ENCODE measurements around the gene ACADM.
"Not testable (repeated sequence)": the region's sequence is repeated elsewhere in the genome, so short reads cannot be mapped to it uniquely, and the experiment has no call there.

The ACADM gene

GRCh38 chr1:75720325-75720724 is 4.2 kb upstream of the ACADM start:
- no peaks in the 10 kb centered on the region for H3K9me3 ChIP-seq (ENCODE audit: control insufficient read depth, insufficient read depth, low read length)
- peaks cover 6% of the 10 kb centered on the region for H3K4me1 ChIP-seq (ENCODE audit: control insufficient read depth, insufficient read depth, low read length)
- peaks cover 2% of the 10 kb centered on the region for H3K36me3 ChIP-seq (ENCODE audit: control insufficient read depth, insufficient read depth, low read length)
- no peak overlapping the region for H3K9ac ChIP-seq (ENCODE audit: low read depth, low read length)
- H3K4me3 ChIP-seq (ENCODE audit: low read depth, low read length) = no peak overlapping the region
- H3K27me3 ChIP-seq (ENCODE audit: control insufficient read depth, insufficient read depth, low read length) = no peaks in the 10 kb centered on the region

GRCh38 chr1:75720820-75721219 is 3.7 kb upstream of the ACADM start:
- no peak overlapping the region for H3K9ac ChIP-seq (ENCODE audit: low read depth, low read length)
- peaks cover 7% of the 10 kb centered on the region for H3K4me1 ChIP-seq (ENCODE audit: control insufficient read depth, insufficient read depth, low read length)
- no peaks in the 10 kb centered on the region for H3K9me3 ChIP-seq (ENCODE audit: control insufficient read depth, insufficient read depth, low read length)
- H3K36me3 ChIP-seq (ENCODE audit: control insufficient read depth, insufficient read depth, low read length) = peaks cover 2% of the 10 kb centered on the region
- no peaks in the 10 kb centered on the region for H3K27me3 ChIP-seq (ENCODE audit: control insufficient read depth, insufficient read depth, low read length)
- H3K4me3 ChIP-seq (ENCODE audit: low read depth, low read length) = no peak overlapping the region

- H3K9ac ChIP-seq (ENCODE audit: low read depth, low read length); H3K27me3 ChIP-seq (ENCODE audit: control insufficient read depth, insufficient read depth, low read length); H3K9me3 ChIP-seq (ENCODE audit: control insufficient read depth, insufficient read depth, low read length); H3K4me3 ChIP-seq (ENCODE audit: low read depth, low read length); H3K36me3 ChIP-seq (ENCODE audit: control insufficient read depth, insufficient read depth, low read length); H3K4me1 ChIP-seq (ENCODE audit: control insufficient read depth, insufficient read depth, low read length): not testable (repeated sequence)
These were observed 2.3 kb upstream of the ACADM start for GRCh38 chr1:75722246-75722645.

DNA sequence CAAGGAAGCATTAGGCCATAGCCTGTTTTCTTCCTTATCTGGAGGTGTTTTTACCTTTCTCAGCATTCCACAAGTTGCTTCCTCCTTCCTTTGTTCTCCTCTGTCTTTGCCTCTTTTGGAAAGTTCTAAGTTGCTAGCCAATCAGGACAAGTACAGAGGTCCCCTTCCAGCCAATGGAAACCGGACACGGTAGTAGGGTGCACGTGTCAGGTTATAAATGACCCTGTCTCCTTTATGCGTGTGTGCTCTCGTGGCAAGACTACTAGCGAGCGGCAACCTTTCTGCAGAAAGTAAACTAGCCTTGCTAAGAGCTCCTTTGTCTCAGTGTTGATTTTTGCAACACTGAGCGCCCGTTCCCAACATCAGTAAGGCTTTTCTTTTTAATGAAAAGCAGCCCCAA is 1.5 kb upstream of the ACADM start:
- H3K9me3 ChIP-seq (ENCODE audit: control insufficient read depth, insufficient read depth, low read length) = no peaks in the 10 kb centered on the region
- no peak overlapping the region for H3K4me3 ChIP-seq (ENCODE audit: low read depth, low read length)
- peaks cover 10% of the 10 kb centered on the region for H3K4me1 ChIP-seq (ENCODE audit: control insufficient read depth, insufficient read depth, low read length)
- no peaks in the 10 kb centered on the region for H3K27me3 ChIP-seq (ENCODE audit: control insufficient read depth, insufficient read depth, low read length)
- peaks cover 2% of the 10 kb centered on the region for H3K36me3 ChIP-seq (ENCODE audit: control insufficient read depth, insufficient read depth, low read length)
- no peak overlapping the region for H3K9ac ChIP-seq (ENCODE audit: low read depth, low read length)

GRCh38 chr1:75723989-75724471 is 479 bp upstream of the ACADM start:
- H3K36me3 ChIP-seq (ENCODE audit: control insufficient read depth, insufficient read depth, low read length) = peaks cover 2% of the 10 kb centered on the region
- H3K4me3 ChIP-seq (ENCODE audit: low read depth, low read length) = peak overlapping the region; percentile 87
- no peaks in the 10 kb centered on the region for H3K9me3 ChIP-seq (ENCODE audit: control insufficient read depth, insufficient read depth, low read length)
- peak overlapping the region; percentile 65 for H3K9ac ChIP-seq (ENCODE audit: low read depth, low read length)
- peaks cover 10% of the 10 kb centered on the region for H3K4me1 ChIP-seq (ENCODE audit: control insufficient read depth, insufficient read depth, low read length)
- H3K27me3 ChIP-seq (ENCODE audit: control insufficient read depth, insufficient read depth, low read length) = no peaks in the 10 kb centered on the region

- H3K4me3 ChIP-seq (ENCODE audit: low read depth, low read length) = peak overlapping the region; percentile 87
- H3K4me1 ChIP-seq (ENCODE audit: control insufficient read depth, insufficient read depth, low read length) = peaks cover 10% of the 10 kb centered on the region
- no peaks in the 10 kb centered on the region for H3K9me3 ChIP-seq (ENCODE audit: control insufficient read depth, insufficient read depth, low read length)
These were observed 757 bp downstream of the ACADM start for GRCh38 chr1:75725266-75725665.

GRCh38 chr1:75725861-75726361 is 1.4 kb downstream of the ACADM start:
- Histone ChIP-seq H3K4me1 (ENCODE audit: control insufficient read depth, insufficient read depth, low read length) (peaks cover 10% of the 10 kb centered on the region), H3K9me3 (ENCODE audit: control insufficient read depth, insufficient read depth, low read length) (no peaks in the 10 kb centered on the region), H3K27me3 (ENCODE audit: control insufficient read depth, insufficient read depth, low read length) (no peaks in the 10 kb centered on the region), H3K4me3 (ENCODE audit: low read depth, low read length) (peak overlapping the region; percentile 87), H3K36me3 (ENCODE audit: control insufficient read depth, insufficient read depth, low read length) (peaks cover 2% of the 10 kb centered on the region), H3K9ac (ENCODE audit: low read depth, low read length) (no peak overlapping the region)

More at GRCh38 chr1:75725266-75725665, 757 bp downstream of the ACADM start:
- H3K36me3 ChIP-seq (ENCODE audit: control insufficient read depth, insufficient read depth, low read length) = peaks cover 2% of the 10 kb centered on the region
- peak overlapping the region; percentile 65 for H3K9ac ChIP-seq (ENCODE audit: low read depth, low read length)
- H3K27me3 ChIP-seq (ENCODE audit: control insufficient read depth, insufficient read depth, low read length) = no peaks in the 10 kb centered on the region

- Histone ChIP-seq H3K9me3 (ENCODE audit: control insufficient read depth, insufficient read depth, low read length) (no peaks in the 10 kb centered on the region), H3K4me3 (ENCODE audit: low read depth, low read length) (no peak overlapping the region), H3K4me1 (ENCODE audit: control insufficient read depth, insufficient read depth, low read length) (peaks cover 10% of the 10 kb centered on the region), H3K36me3 (ENCODE audit: control insufficient read depth, insufficient read depth, low read length) (peaks cover 2% of the 10 kb centered on the region), H3K27me3 (ENCODE audit: control insufficient read depth, insufficient read depth, low read length) (no peaks in the 10 kb centered on the region), H3K9ac (ENCODE audit: low read depth, low read length) (no peak overlapping the region)
These were observed 3.1 kb downstream of the ACADM start for GRCh38 chr1:75727571-75727970.

- H3K4me1 ChIP-seq (ENCODE audit: control insufficient read depth, insufficient read depth, low read length) = peaks cover 4% of the 10 kb centered on the region
- H3K27me3 ChIP-seq (ENCODE audit: control insufficient read depth, insufficient read depth, low read length) = no peaks in the 10 kb centered on the region
- no peaks in the 10 kb centered on the region for H3K9me3 ChIP-seq (ENCODE audit: control insufficient read depth, insufficient read depth, low read length)
- H3K4me3 ChIP-seq (ENCODE audit: low read depth, low read length) = no peak overlapping the region
- H3K36me3 ChIP-seq (ENCODE audit: control insufficient read depth, insufficient read depth, low read length) = no peaks in the 10 kb centered on the region
- H3K9ac ChIP-seq (ENCODE audit: low read depth, low read length) = no peak overlapping the region
These were observed 5.9 kb downstream of the ACADM start for GRCh38 chr1:75730432-75730831.

DNA sequence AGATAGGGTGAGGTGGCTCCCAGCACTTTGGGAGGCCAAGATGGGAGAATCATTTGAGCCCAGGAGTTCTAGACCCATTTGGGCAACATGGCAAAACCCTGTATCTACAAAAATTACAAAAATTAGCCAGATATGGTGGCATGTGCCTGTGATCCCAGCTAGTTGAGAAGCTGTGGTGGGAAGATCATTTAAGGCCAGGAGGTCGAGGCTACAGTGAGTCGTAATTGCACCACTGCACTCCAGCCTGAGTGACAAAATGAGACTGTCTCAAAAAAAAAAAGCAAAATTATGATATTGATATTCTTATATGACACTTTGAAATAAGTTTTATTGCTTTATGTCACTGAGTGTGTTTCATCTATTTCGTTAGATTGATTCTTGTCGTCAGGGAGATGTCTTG is 7.4 kb downstream of the ACADM start:
- Histone ChIP-seq H3K27me3 (ENCODE audit: control insufficient read depth, insufficient read depth, low read length) (no peaks in the 10 kb centered on the region), H3K4me1 (ENCODE audit: control insufficient read depth, insufficient read depth, low read length) (peaks cover 2% of the 10 kb centered on the region), H3K4me3 (ENCODE audit: low read depth, low read length) (no peak overlapping the region), H3K9me3 (ENCODE audit: control insufficient read depth, insufficient read depth, low read length) (no peaks in the 10 kb centered on the region), H3K9ac (ENCODE audit: low read depth, low read length) (no peak overlapping the region), H3K36me3 (ENCODE audit: control insufficient read depth, insufficient read depth, low read length) (no peaks in the 10 kb centered on the region)

GRCh38 chr1:75732703-75733102 is 8.2 kb downstream of the ACADM start:
- no peak overlapping the region for H3K4me3 ChIP-seq (ENCODE audit: low read depth, low read length)
- peaks cover under 1% of the 10 kb centered on the region for H3K4me1 ChIP-seq (ENCODE audit: control insufficient read depth, insufficient read depth, low read length)
- H3K9ac ChIP-seq (ENCODE audit: low read depth, low read length) = no peak overlapping the region
- no peaks in the 10 kb centered on the region for H3K9me3 ChIP-seq (ENCODE audit: control insufficient read depth, insufficient read depth, low read length)
- H3K27me3 ChIP-seq (ENCODE audit: control insufficient read depth, insufficient read depth, low read length) = no peaks in the 10 kb centered on the region
- H3K36me3 ChIP-seq (ENCODE audit: control insufficient read depth, insufficient read depth, low read length) = no peaks in the 10 kb centered on the region

DNA sequence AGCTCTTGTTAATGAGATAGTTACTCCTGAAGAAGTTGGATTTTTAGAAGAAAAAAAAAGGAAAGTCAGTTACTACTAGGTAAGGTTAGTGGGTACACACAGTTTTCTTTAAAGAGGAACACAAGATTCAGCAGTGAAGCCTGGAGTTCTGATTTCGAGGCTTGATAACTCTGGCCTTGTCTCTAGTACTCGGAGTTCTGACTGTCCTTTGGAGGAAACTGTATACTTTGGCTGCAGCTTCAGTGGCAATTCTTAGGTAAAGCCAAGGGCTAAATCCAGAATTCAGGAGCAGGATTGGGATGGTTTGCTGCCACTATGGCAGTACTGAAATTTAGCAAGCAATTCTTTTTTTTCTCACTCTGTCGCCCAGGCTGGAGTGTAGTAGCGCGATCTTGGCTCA is 9.2 kb downstream of the ACADM start:
- H3K27me3 ChIP-seq (ENCODE audit: control insufficient read depth, insufficient read depth, low read length) = no peaks in the 10 kb centered on the region
- no peaks in the 10 kb centered on the region for H3K9me3 ChIP-seq (ENCODE audit: control insufficient read depth, insufficient read depth, low read length)
- no peak overlapping the region for H3K4me3 ChIP-seq (ENCODE audit: low read depth, low read length)
- H3K4me1 ChIP-seq (ENCODE audit: control insufficient read depth, insufficient read depth, low read length) = no peaks in the 10 kb centered on the region
- H3K9ac ChIP-seq (ENCODE audit: low read depth, low read length) = no peak overlapping the region
- H3K36me3 ChIP-seq (ENCODE audit: control insufficient read depth, insufficient read depth, low read length) = no peaks in the 10 kb centered on the region
